KMS-11 (cell line): ENCODE data around the gene FARS2.

ENCODE experiments used
- H2AFZ ChIP-seq: fragments of 200-600 bp; sonication (generic); 2 replicates; pipeline ENCODE4 v1.6.1; 2016; ENCODE audit warnings: antibody characterized with exemption, mixed run types, low read depth
- H3K27ac ChIP-seq: fragments of 200-600 bp; sonication (generic); 2 replicates; pipeline ENCODE4 v1.6.1; 2016; ENCODE audit warnings: mild to moderate bottlenecking, mixed run types
- H3K27me3 ChIP-seq: fragments of 200-600 bp; sonication (generic); 2 replicates; pipeline ENCODE4 v1.6.1; 2017; ENCODE audit warnings: mild to moderate bottlenecking, low read depth, mixed run types, moderate library complexity; ENCODE audit not compliant: insufficient read depth
- H3K36me3 ChIP-seq: fragments of 200-600 bp; sonication (generic); 2 replicates; pipeline ENCODE4 v1.6.1; 2017; ENCODE audit warnings: mild to moderate bottlenecking, mixed run types; ENCODE audit not compliant: insufficient read depth
- H3K4me1 ChIP-seq: fragments of 200-600 bp; sonication (generic); 2 replicates; pipeline ENCODE4 v1.6.1; 2016; ENCODE audit warnings: mild to moderate bottlenecking, low read depth, mixed run types; ENCODE audit not compliant: poor library complexity, severe bottlenecking
- H3K4me2 ChIP-seq: fragments of 200-600 bp; sonication (generic); 2 replicates; pipeline ENCODE4 v1.7.0; 2016; ENCODE audit warnings: mild to moderate bottlenecking, mixed run types
- H3K4me3 ChIP-seq: fragments of 200-600 bp; sonication (generic); IDR thresholded peaks from 2 replicates; pipeline ENCODE4 v1.6.1; 2017; ENCODE audit warnings: low read depth, low read length, mixed read lengths; ENCODE audit not compliant: insufficient read depth
- H3K79me2 ChIP-seq: fragments of 200-600 bp; sonication (generic); 2 replicates; pipeline ENCODE4 v1.6.1; 2016; ENCODE audit warnings: low read depth, mixed run types; ENCODE audit not compliant: insufficient read depth
- H3K9ac ChIP-seq: fragments of 200-600 bp; sonication (generic); 2 replicates; pipeline ENCODE4 v1.6.1; 2016; ENCODE audit warnings: mild to moderate bottlenecking, mixed run types
- H4K20me1 ChIP-seq: fragments of 200-600 bp; sonication (generic); 2 replicates; pipeline ENCODE4 v1.6.1; 2016; ENCODE audit warnings: mild to moderate bottlenecking, mixed run types; ENCODE audit not compliant: insufficient read depth
- CTCF ChIP-seq: fragments of 200-600 bp; sonication (generic); conservative IDR thresholded peaks from 2 replicates; pipeline ENCODE4 v1.6.1; 2017; ENCODE audit warnings: low read depth, mild to moderate bottlenecking, antibody characterized with exemption, low read length, moderate library complexity, mixed read lengths

Gene FARS2

DNA sequence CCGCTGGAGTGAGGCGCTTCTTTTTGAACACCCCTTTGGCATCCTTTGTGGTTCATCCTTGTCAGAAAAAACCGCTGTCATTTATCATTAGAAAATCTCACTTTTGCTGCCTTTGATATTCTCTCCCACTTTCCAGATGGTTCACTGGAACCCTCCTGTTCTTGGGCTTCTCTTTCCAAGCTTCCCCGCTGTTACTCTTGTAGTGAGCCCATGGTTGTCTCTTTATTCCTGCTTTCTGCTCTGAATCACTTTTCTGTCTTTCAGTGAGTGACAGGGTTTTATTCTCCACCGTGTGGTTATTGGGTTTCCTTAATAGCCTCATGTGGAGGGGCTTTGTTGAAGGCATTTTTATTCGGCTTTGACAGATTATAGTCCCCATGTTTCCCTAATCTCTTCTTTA is 117.0 kb downstream of the FARS2 start:
- no peak overlapping the region for H3K27ac ChIP-seq
- H3K36me3 ChIP-seq: no peaks in the 10 kb centered on the region
- H3K4me3 ChIP-seq: no peak overlapping the region
- H3K79me2 ChIP-seq: no peaks in the 10 kb centered on the region
- H2AFZ ChIP-seq: no peak overlapping the region
- H3K4me2 ChIP-seq: no peak overlapping the region
- no peaks in the 10 kb centered on the region for H3K4me1 ChIP-seq
- no peaks in the 10 kb centered on the region for H4K20me1 ChIP-seq
- H3K27me3 ChIP-seq: no peaks in the 10 kb centered on the region
- H3K9ac ChIP-seq: no peak overlapping the region
- no peak for TF ChIP-seq CTCF

- no peaks in the 10 kb centered on the region for H3K36me3 ChIP-seq
- no peaks in the 10 kb centered on the region for H3K27me3 ChIP-seq
- TF ChIP-seq CTCF: peak; percentile 59
- no peak overlapping the region for H3K27ac ChIP-seq
- H3K4me3 ChIP-seq: no peak overlapping the region
- no peaks in the 10 kb centered on the region for H4K20me1 ChIP-seq
- no peak overlapping the region for H3K4me2 ChIP-seq
- no peaks in the 10 kb centered on the region for H3K79me2 ChIP-seq
- H3K4me1 ChIP-seq: no peaks in the 10 kb centered on the region
- no peak overlapping the region for H2AFZ ChIP-seq
- H3K9ac ChIP-seq: no peak overlapping the region
Measured at GRCh38 chr6:5379647-5380242, 118.4 kb downstream of the FARS2 start.

DNA sequence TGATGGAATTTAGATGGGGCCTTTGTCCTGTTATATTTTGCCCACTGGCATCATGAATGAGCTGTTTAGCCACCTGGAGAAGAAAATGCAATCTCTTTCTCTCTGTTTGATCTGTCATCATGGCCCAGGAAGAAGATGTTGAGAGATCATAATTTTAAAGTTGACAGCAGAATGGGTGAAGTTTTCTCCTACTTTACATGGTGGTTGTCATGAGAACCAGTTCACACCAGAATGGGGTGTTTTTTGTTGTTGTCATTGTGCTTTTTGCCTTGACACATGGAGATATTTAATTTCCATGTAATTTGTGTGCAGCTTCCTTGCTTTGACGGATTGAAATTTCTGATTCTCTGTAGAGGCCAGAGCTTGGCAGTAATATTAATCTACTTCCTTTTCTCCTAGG is 122.5 kb downstream of the FARS2 start:
- no peak overlapping the region for H3K27ac ChIP-seq
- no peak overlapping the region for H3K4me3 ChIP-seq
- no peaks in the 10 kb centered on the region for H3K4me1 ChIP-seq
- TF ChIP-seq CTCF: no peak
- no peak overlapping the region for H3K9ac ChIP-seq
- no peak overlapping the region for H2AFZ ChIP-seq
- no peak overlapping the region for H3K4me2 ChIP-seq
- H3K79me2 ChIP-seq: no peaks in the 10 kb centered on the region
- no peaks in the 10 kb centered on the region for H4K20me1 ChIP-seq
- H3K36me3 ChIP-seq: no peaks in the 10 kb centered on the region
- no peaks in the 10 kb centered on the region for H3K27me3 ChIP-seq

DNA sequence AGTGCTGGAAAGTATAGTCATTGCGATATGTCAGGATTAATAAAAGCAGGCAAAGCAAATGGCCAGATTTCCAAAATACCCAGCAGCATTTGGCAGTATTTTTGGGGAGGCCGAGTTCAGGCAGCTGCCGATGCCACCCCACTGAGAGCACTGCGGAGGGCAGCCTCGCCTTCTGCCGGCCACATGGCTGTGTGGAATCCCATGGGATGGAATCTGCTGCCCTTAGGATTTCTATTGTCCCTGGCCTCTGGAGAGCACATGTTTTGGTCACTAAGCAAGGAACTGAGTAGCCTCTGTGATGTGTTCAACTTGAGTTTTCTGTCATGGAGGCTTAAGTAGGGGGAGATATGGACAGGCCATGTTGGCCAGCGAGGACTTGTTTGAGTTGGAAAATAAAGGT is 123.0 kb downstream of the FARS2 start:
- TF ChIP-seq CTCF: no peak
- no peak overlapping the region for H2AFZ ChIP-seq
- H4K20me1 ChIP-seq: no peaks in the 10 kb centered on the region

More for the DNA sequence above, 123.0 kb downstream of the FARS2 start:
- no peaks in the 10 kb centered on the region for H3K27me3 ChIP-seq
- H3K36me3 ChIP-seq: no peaks in the 10 kb centered on the region
- H3K27ac ChIP-seq: no peak overlapping the region
- no peaks in the 10 kb centered on the region for H3K4me1 ChIP-seq
- H3K9ac ChIP-seq: no peak overlapping the region
- no peak overlapping the region for H3K4me2 ChIP-seq
- no peaks in the 10 kb centered on the region for H3K79me2 ChIP-seq
- H3K4me3 ChIP-seq: no peak overlapping the region
